ENCODE measurements around the gene SCYL1.

The SCYL1 gene

DNA sequence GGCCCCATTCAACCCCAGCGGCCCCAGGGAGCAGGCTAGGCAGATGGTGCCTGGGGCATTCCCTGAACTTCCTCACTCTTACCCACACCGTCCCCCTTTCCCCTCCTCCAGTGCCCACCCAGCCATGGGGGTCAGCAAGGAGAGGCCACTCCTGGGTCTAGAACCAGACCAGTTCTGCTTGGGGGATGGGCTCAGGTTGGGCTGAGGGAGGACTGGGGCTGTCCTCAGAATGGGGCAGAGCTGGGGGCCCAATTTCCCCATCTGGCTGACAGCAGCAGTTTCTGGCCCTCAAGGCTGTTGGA is 12.4 kb downstream of the SCYL1 start:
- no peak for DNase-seq (ENCODE audit: low read depth in 2 of 2)

- no peak for DNase-seq (ENCODE audit: low read depth in 2 of 2)
Observed at GRCh38 chr11:65537620-65538231, 12.8 kb downstream of the SCYL1 start.

DNA sequence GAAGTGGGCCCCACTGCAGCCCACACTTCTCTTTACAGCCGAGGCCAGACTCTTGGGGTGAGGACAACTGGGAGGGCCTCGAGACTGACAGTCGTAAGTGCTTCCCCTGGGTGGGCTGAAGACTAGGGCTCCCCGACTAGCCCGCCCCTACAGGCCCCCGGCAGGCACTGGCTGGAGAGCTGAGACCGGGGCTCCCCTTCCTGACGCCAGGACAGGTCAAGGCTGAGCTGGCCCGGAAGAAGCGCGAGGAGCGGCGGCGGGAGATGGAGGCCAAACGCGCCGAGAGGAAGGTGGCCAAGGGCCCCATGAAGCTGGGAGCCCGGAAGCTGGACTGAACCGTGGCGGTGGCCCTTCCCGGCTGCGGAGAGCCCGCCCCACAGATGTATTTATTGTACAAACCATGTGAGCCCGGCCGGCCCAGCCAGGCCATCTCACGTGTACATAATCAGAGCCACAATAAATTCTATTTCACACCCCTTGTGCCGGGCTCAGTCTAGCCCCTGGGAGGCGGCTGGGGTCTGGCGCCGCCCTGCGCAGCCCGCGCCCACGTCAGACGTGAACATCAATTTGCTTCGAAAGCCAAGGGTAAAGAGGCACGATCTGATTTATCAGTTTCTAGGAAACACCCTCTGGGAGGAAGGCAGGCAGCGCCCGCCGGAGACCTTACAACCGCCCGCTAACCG is 13.5 kb downstream of the SCYL1 start:
- DNase-seq (ENCODE audit: low read depth in 2 of 2) = no peak

- no peak for DNase-seq (ENCODE audit: low read depth in 2 of 2)
Observed at GRCh38 chr11:65538915-65539743, 14.2 kb downstream of the SCYL1 start.

GRCh38 chr11:65539744-65540289 is 14.9 kb downstream of the SCYL1 start:
- DNase-seq (ENCODE audit: low read depth in 2 of 2) = no peak

GRCh38 chr11:65540290-65541092 is 15.6 kb downstream of the SCYL1 start:
- peak; percentile 79 to 85 for DNase-seq (ENCODE audit: low read depth in 2 of 2)

- DNase-seq (ENCODE audit: low read depth in 2 of 2) = no peak
Observed at GRCh38 chr11:65541093-65541982, 16.5 kb downstream of the SCYL1 start.

GRCh38 chr11:65542738-65543390 is 18.0 kb downstream of the SCYL1 start:
- DNase-seq (ENCODE audit: low read depth in 2 of 2) = no peak

DNA sequence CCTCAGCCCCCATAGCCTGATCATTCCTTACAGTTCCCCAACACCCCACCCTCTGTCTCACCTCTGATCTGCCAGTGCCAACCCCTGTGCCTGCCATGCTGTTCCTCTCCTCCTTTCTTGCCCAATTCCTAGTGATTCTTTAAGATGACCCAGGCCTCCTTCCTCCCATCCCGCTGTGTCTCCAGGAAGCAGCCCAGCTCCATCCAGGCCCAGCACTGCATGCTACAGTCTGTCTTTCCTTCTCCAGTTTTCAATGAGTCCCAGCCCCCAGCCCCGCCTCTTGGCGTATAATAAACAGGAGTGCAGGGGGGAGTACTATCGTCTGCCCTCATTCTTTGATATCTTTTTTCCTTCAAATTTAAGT is 21.0 kb downstream of the SCYL1 start:
- no peak for DNase-seq (ENCODE audit: low read depth in 2 of 2)

- DNase-seq (ENCODE audit: low read depth in 2 of 2) = peak; percentile 99
Observed at GRCh38 chr11:65546217-65546958, 21.5 kb downstream of the SCYL1 start.

DNA sequence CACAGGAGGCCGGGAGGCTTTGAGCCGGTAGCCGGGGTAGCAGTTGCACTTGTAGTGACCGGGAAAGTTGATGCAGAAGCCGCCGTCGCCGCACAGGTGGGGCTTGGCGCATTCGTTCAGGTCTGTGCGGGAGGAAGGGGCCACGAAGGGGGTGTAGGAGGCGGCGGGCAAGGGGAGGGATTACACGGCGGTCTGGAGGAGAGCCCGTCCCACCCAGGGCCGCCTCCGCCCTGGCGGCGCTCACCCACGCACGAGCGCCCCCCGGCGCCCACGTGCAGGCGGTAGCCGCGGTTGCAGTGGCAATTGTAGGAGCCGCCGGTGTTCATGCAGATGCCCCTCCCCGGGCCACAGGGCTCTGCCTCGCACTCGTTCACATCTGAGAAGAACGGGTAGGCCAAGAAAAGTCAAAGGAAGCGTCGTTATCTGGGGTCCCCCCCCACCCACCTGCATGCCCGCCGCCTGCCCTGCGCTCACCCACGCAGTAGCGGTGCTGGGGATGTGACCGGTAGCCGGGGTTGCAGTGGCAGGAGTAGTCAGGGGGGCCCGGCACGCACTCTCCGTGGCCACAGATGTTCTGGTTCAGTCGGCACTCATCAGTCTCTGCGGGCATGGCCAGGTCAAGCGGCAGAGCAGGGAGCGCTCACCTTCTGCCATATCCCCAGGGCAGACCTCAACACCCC is 22.7 kb downstream of the SCYL1 start:
- no peak for DNase-seq (ENCODE audit: low read depth in 2 of 2)

GRCh38 chr11:65548395-65548794 is 23.5 kb downstream of the SCYL1 start:
- DNase-seq (ENCODE audit: low read depth in 2 of 2) = no peak

DNA sequence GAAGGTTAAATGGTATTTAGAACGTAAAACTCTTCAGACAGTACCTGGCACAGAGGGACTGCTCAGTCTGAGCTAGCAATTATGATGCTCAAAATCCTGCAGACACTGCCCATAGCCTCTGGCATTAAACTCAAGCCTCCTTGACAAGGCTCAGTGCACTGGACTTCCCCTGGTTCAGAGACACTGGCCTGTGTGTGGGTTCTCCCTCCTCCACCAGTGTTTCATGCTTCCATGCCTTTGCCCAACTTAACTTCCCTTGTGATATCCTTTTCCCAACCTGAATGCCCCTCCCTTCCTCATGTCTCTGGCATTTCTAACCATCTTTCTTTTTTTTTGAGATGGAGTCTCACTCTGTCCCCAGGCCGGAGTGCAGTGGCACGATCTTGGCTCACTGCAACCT is 24.2 kb downstream of the SCYL1 start:
- DNase-seq (ENCODE audit: low read depth in 2 of 2) = no peak

DNA sequence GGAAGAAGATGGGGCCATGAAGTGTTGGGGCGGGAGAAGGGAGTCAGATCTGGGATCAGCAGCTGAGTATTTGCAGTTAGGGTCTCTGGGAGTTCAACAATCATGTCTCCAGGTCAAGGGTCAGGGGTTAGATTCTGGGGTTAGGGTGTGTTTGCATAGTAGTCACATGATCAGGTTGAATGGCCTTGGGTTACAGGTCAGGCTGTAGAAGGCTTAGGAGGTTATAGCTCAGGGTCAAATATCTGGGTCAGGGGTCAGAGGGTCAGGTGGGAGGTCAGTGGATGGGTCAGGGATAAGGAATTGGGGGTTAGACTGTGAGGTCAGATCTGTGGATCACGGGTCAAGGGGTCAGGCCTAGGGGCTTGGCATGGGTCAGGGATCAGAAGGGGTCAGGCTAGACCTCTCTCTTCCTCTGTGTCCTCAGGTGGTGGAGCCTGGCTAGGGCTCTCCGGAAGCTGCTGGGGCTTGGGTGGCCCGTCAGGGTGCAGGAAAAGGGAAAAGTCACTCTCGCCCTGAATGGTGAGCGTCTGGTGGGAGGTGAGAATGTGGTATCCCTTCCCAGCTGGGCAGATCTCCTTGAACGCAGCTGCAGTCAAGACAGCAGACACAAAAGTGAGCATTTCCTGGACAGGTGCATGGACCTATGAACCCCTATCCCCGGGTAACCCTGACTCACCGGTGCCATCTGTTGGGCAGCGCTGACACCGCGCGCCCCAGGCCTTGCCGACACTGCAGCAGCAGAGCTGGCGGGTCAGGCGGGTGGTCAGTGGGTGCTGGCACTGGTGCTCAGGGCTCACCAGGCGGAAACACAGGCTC is 26.9 kb downstream of the SCYL1 start:
- peak in 1 of 2 donors; percentile 54 for DNase-seq (ENCODE audit: low read depth in 2 of 2)

GRCh38 chr11:65552388-65552951 is 27.6 kb downstream of the SCYL1 start:
- no peak for DNase-seq (ENCODE audit: low read depth in 2 of 2)

GRCh38 chr11:65553301-65554001 is 28.6 kb downstream of the SCYL1 start:
- peak in 1 of 2 donors; percentile 52 for DNase-seq (ENCODE audit: low read depth in 2 of 2)

Data from stimulated activated CD8-positive, alpha-beta memory T cell treated with anti-CD3 and anti-CD28 coated beads, Interleukin-2, amount 100 ng/mL, for 48 hours (primary cell).